Uterus (tissue), 4 donors: ENCODE measurements around the gene ST3GAL5. TPM values are rescaled to one million over a fixed set of nuclear protein-coding genes. Genes with fewer than 3 reads are reported as not detected.

Source experiments
- DNase-seq, 2 donors: peaks; one replicate each; pipeline ENCODE4 v3.0.0-alpha.2; 2019 to 2020
- H3K27ac ChIP-seq, 2 donors: fragments of 200-600 bp; sonication (generic); 1 replicate in 1 of 2; 2 replicates in 1 of 2; pipeline ENCODE4 v1.5.1; 2016 to 2018
- H3K27me3 ChIP-seq, 2 donors: fragments of 200-600 bp; sonication (generic); one replicate each; pipeline ENCODE4 v1.5.1; 2018 to 2019; ENCODE audit warnings: control low read depth in 1 of 2
- H3K36me3 ChIP-seq, 2 donors: fragments of 200-600 bp; sonication (generic); one replicate each; pipeline ENCODE4 v1.5.1; 2019; ENCODE audit warnings: control low read depth in 1 of 2
- H3K4me1 ChIP-seq, 2 donors: fragments of 200-600 bp; sonication (generic); one replicate each; pipeline ENCODE4 v1.5.1; 2018 to 2019; ENCODE audit warnings: control low read depth in 1 of 2
- H3K4me3 ChIP-seq, 2 donors: fragments of 200-600 bp; sonication (generic); 1 replicate in 1 of 2; 2 replicates in 1 of 2; pipeline ENCODE4 v1.5.1; 2018 to 2019; ENCODE audit warnings: mild to moderate bottlenecking in 1 of 2
- H3K9me3 ChIP-seq, 2 donors: fragments of 200-600 bp; sonication (generic); one replicate each; pipeline ENCODE4 v1.5.1; 2019; ENCODE audit warnings: control low read depth in 1 of 2
- POLR2A ChIP-seq, 2 donors: fragments of 450-650 bp; IDR thresholded peaks; one replicate each; pipeline ENCODE4 v1.6.1; 2016; ENCODE audit warnings: antibody characterized with exemption in 2 of 2, mild to moderate bottlenecking in 1 of 2, moderate library complexity in 1 of 2
- intact Hi-C: fragments of 100-400 bp; cut with DNase I; formaldehyde crosslinking; loops from one replicate; pipeline ENCODE4 v1.15.1; 2023; ENCODE audit warnings: low total_unique reads
- small RNA-seq: library from RNA; depleted of rRNA; stranded (forward); fragments of <200 nt; gene quantifications from one replicate; pipeline ENCODE3, GENCODE V24; 2016
- total RNA-seq, 4 donors: library from RNA; depleted of rRNA in 3 of 4; stranded (reverse); fragments of >200 nt in 3 of 4; gene quantifications; one replicate each; pipeline versions ENCODE4 v1.1.0 to v1.2.4, GENCODE V29; 2014 to 2023
- TF ChIP-seq, protein P1 (sequence below), 4 experiments: fragments of 200-600 bp in 2 of 4; fragments of 450-650 bp in 2 of 4; sonication (generic) in 2 of 4; IDR thresholded peaks; one replicate each; pipeline ENCODE4 v1.5.1; 2016 to 2019; ENCODE audit warnings: antibody characterized with exemption in 4 of 4, mild to moderate bottlenecking in 2 of 4, moderate library complexity in 1 of 4
- donor health status: DM: yes; HTN: yes; CAD: no.

The ST3GAL5 gene
- total RNA-seq, 4 donors from 2014 or later, result 12.3 to 52.9 (median 32.9) TPM

DNA sequence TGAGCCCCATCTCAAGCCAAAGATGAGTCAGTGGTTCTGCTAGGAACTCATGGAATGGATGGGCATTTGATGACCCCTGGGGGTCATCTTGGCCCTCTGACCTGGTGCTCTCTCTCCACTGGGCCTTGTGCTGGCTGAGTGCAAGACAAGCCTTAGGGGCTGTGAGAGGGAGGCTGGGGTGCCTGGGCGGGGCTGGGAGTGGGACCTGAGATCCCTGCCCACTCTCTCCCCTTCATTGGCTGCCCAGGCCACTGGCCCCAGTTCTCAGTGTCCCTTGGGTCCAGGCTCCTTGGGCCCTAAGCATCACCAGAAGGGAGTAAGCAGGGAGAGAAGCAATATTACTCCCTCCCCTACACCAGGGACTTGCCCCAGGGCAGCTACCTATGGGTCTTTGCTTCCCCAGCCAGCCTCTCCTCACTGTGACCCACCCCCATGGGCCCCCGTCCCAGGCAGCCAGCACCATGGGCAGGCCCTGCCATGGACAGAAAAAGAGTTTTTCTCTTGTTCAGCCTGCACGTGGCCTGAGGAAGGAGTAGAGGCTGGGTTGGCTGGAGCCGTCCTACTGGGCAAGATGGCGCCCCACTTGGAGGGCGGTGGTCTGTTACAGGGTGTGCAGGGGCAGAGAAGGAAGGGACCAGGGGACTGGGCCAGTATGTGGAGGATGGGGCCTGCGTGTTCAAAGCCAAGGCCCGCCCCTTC lies 101.4 kb downstream of the ST3GAL5 start:
- no peak for DNase-seq
- intact Hi-C loops, result no loop called here

More for the DNA sequence above, 101.4 kb downstream of the ST3GAL5 start:
- no peak overlapping the region for H3K27ac ChIP-seq
- TF ChIP-seq POLR2A (IDR thresholded peaks at IDR 0.05), result no peak
- TF ChIP-seq, protein P1, sequence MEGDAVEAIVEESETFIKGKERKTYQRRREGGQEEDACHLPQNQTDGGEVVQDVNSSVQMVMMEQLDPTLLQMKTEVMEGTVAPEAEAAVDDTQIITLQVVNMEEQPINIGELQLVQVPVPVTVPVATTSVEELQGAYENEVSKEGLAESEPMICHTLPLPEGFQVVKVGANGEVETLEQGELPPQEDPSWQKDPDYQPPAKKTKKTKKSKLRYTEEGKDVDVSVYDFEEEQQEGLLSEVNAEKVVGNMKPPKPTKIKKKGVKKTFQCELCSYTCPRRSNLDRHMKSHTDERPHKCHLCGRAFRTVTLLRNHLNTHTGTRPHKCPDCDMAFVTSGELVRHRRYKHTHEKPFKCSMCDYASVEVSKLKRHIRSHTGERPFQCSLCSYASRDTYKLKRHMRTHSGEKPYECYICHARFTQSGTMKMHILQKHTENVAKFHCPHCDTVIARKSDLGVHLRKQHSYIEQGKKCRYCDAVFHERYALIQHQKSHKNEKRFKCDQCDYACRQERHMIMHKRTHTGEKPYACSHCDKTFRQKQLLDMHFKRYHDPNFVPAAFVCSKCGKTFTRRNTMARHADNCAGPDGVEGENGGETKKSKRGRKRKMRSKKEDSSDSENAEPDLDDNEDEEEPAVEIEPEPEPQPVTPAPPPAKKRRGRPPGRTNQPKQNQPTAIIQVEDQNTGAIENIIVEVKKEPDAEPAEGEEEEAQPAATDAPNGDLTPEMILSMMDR (IDR thresholded peaks at IDR 0.05), result no peak
- peaks cover 0 to 21% of the 10 kb centered on the region in 2 donors for H3K4me1 ChIP-seq
- no peaks in the 10 kb centered on the region for H3K9me3 ChIP-seq
- no peaks in the 10 kb centered on the region for H3K27me3 ChIP-seq
- H3K4me3 ChIP-seq, result no peak overlapping the region
- no peaks in the 10 kb centered on the region for H3K36me3 ChIP-seq

Small RNA genes lying within 50 kb of the gene (small RNA-seq; reads per million reads assigned to genes)
- gene RN7SKP83, result not detected

Other genes with a start within 250 kb of the ST3GAL5 start
- gene SFTPB, start 220.8 kb downstream of the ST3GAL5 start, total RNA-seq, result 1 to 10 TPM in 1 of 4 donors, not detected in 3; 1.4 TPM
- gene GNLY, start 194.6 kb downstream of the ST3GAL5 start, total RNA-seq, result 1 to 10 TPM in 2 of 4 donors, under 1 TPM in 1, not detected in 1; 0.48 to 5.9 (median 4.8) TPM
- gene ATOH8, start 135.0 kb downstream of the ST3GAL5 start, total RNA-seq, result 10 to 100 TPM; 13.2 to 83.0 (median 45.3) TPM
- 10 to 100 TPM; 10.9 to 38.8 (median 17.7) TPM for gene POLR1A, start 216.9 kb upstream of the ST3GAL5 start, total RNA-seq
- 100 to 1,000 TPM in 2 of 4 donors, 10 to 100 TPM in 2; 87.9 to 160 (median 103) TPM for gene PTCD3, start 217.2 kb upstream of the ST3GAL5 start, total RNA-seq